Measurements from ENCODE around the gene RELN.

The RELN gene

GRCh38 chr7:103538964-103539709 lies 450.3 kb downstream of the RELN start:
- no peak for TF ChIP-seq ISL1 (CRISPR knock-in tag; IDR thresholded peaks at IDR 0.05)
- no peak for TF ChIP-seq POU6F1 (CRISPR knock-in tag; IDR thresholded peaks at IDR 0.05; ENCODE audit: borderline replicate concordance, low read depth)
- ATAC-seq: no peak

GRCh38 chr7:103533761-103534160 lies 455.7 kb downstream of the RELN start:
- ATAC-seq: no peak
- TF ChIP-seq ESRRG (CRISPR knock-in tag; IDR thresholded peaks at IDR 0.05): no peak
- TF ChIP-seq PATZ1 (CRISPR knock-in tag; IDR thresholded peaks at IDR 0.05; ENCODE audit: borderline replicate concordance): no peak
- no peak for TF ChIP-seq TSHZ2 (CRISPR knock-in tag; IDR thresholded peaks at IDR 0.05)
- TF ChIP-seq ZFP30 (CRISPR knock-in tag; IDR thresholded peaks at IDR 0.05): no peak
- TF ChIP-seq RARB (CRISPR knock-in tag; IDR thresholded peaks at IDR 0.05): no peak
- no peak for TF ChIP-seq GLIS3 (CRISPR knock-in tag; IDR thresholded peaks at IDR 0.05)
- no peak for TF ChIP-seq CSDC2 (CRISPR knock-in tag; IDR thresholded peaks at IDR 0.05)
- no peak for TF ChIP-seq CSRNP3 (CRISPR knock-in tag; IDR thresholded peaks at IDR 0.05)
- TF ChIP-seq OSR1 (CRISPR knock-in tag; IDR thresholded peaks at IDR 0.05): no peak

GRCh38 chr7:103532955-103533354 lies 456.5 kb downstream of the RELN start:
- TF ChIP-seq ZNF8 (CRISPR knock-in tag; IDR thresholded peaks at IDR 0.05) (no peak), CREB5 (CRISPR knock-in tag; IDR thresholded peaks at IDR 0.05; ENCODE audit: low read depth) (no peak), CSRNP3 (CRISPR knock-in tag; IDR thresholded peaks at IDR 0.05) (no peak), ESRRG (CRISPR knock-in tag; IDR thresholded peaks at IDR 0.05) (no peak), ZFP3 (CRISPR knock-in tag; IDR thresholded peaks at IDR 0.05) (no peak), TSHZ2 (CRISPR knock-in tag; IDR thresholded peaks at IDR 0.05) (no peak), TOX (CRISPR knock-in tag; IDR thresholded peaks at IDR 0.05; ENCODE audit: borderline replicate concordance) (no peak), ZC3H10 (CRISPR knock-in tag; IDR thresholded peaks at IDR 0.05) (no peak), PPARA (CRISPR knock-in tag; IDR thresholded peaks at IDR 0.05; ENCODE audit: borderline replicate concordance) (no peak), ZNF565 (CRISPR knock-in tag; conservative IDR thresholded peaks at IDR 0.05; ENCODE audit: low read depth) (no peak), ZFP30 (CRISPR knock-in tag; IDR thresholded peaks at IDR 0.05) (no peak), BACH2 (CRISPR knock-in tag; IDR thresholded peaks at IDR 0.05; ENCODE audit: borderline replicate concordance) (no peak)

More at GRCh38 chr7:103532955-103533354, 456.5 kb downstream of the RELN start:
- no peak for ATAC-seq

Data from SK-N-SH treated with all-trans-retinoic acid at 6 μM for 48 hours (cell line).